Lower leg skin (tissue), 4 donors: ENCODE results near the gene SUGCT. TPM values are rescaled to one million over a fixed set of nuclear protein-coding genes. Genes with fewer than 3 reads are reported as not detected.
A peak's percentile ranks its signal among the peaks of the same experiment; 100 is the strongest.

Experiments
- DNase-seq, 2 donors: peaks; one replicate each; pipeline ENCODE4 v3.0.0-alpha.2; 2019; ENCODE audit warnings: low spot score in 2 of 2
- H3K4me3 ChIP-seq: fragments of 200-600 bp; sonication (generic); 2 replicates; pipeline ENCODE4 v1.5.1; 2017; ENCODE audit warnings: mild to moderate bottlenecking, low read depth; ENCODE audit not compliant: poor library complexity, severe bottlenecking
- CTCF ChIP-seq, 3 donors: fragments of 450-650 bp; IDR thresholded peaks; one replicate each; pipeline ENCODE4 v1.5.1; 2016; ENCODE audit warnings: antibody characterized with exemption in 3 of 3, mild to moderate bottlenecking in 3 of 3, moderate library complexity in 2 of 3
- POLR2A ChIP-seq, 2 donors: fragments of 450-650 bp; IDR thresholded peaks; one replicate each; pipeline ENCODE4 v1.6.1; 2016 to 2017; ENCODE audit warnings: antibody characterized with exemption in 2 of 2, mild to moderate bottlenecking in 1 of 2, moderate library complexity in 1 of 2
- WGBS, 2 donors: methylation state at CpG; one replicate each; pipeline ENCODE4 v1.1.5; 2018; 5-methylcytosine and 5-hydroxymethylcytosine counted together
- intact Hi-C: fragments of 100-400 bp; cut with DNase I; formaldehyde crosslinking; loops from one replicate; pipeline ENCODE4 v1.15.0; 2023; ENCODE audit warnings: low total_unique reads
- total RNA-seq, 4 donors: library from RNA; depleted of rRNA; stranded (reverse); fragments of >200 nt; gene quantifications; one replicate each; pipeline ENCODE4 v1.1.0, GENCODE V29; 2016

SUGCT gene
- total RNA-seq, 4 donors from 2014 or later = 0.49 to 1.6 (median 0.59) TPM; not detected in 1

GRCh38 chr7:40655426-40655825 lies 520.6 kb downstream of the SUGCT start:
- WGBS, 2 donors = 90 to 95% methylated on average over 1 of the region's 1 CpG
- intact Hi-C loops = no loop called here
- TF ChIP-seq CTCF (IDR thresholded peaks at IDR 0.05) (no peak), POLR2A (IDR thresholded peaks at IDR 0.05) (no peak)

GRCh38 chr7:40656349-40656748 lies 521.5 kb downstream of the SUGCT start:
- intact Hi-C loops = no loop called here

More at GRCh38 chr7:40655426-40655825, 520.6 kb downstream of the SUGCT start:
- DNase-seq = no peak
- H3K4me3 ChIP-seq = no peak overlapping the region

GRCh38 chr7:40658729-40659128 lies 523.9 kb downstream of the SUGCT start:
- no peak for TF ChIP-seq CTCF (IDR thresholded peaks at IDR 0.05)
- TF ChIP-seq POLR2A (IDR thresholded peaks at IDR 0.05) = no peak
- intact Hi-C loops = no loop called here
- H3K4me3 ChIP-seq = no peak overlapping the region
- DNase-seq = peak in 1 of 2 donors; percentile 43
- 39 to 47% methylated on average over 2 of the region's 2 CpGs for WGBS, 2 donors

More at GRCh38 chr7:40656349-40656748, 521.5 kb downstream of the SUGCT start:
- WGBS, 2 donors = 71 to 77% methylated on average over 2 of the region's 2 CpGs
- DNase-seq = no peak
- no peak overlapping the region for H3K4me3 ChIP-seq
- no peak for TF ChIP-seq CTCF (IDR thresholded peaks at IDR 0.05)
- no peak for TF ChIP-seq POLR2A (IDR thresholded peaks at IDR 0.05)

GRCh38 chr7:40659231-40659630 lies 524.4 kb downstream of the SUGCT start:
- H3K4me3 ChIP-seq = no peak overlapping the region
- no peak for DNase-seq
- 34 to 72% methylated on average over 2 of the region's 2 CpGs for WGBS, 2 donors
- intact Hi-C loops = no loop called here
- TF ChIP-seq CTCF (IDR thresholded peaks at IDR 0.05) = no peak
- TF ChIP-seq POLR2A (IDR thresholded peaks at IDR 0.05) = no peak

- intact Hi-C loops = no loop called here
- WGBS, 2 donors = 43 to 47% methylated on average over 2 of the region's 2 CpGs
- no peak for TF ChIP-seq POLR2A (IDR thresholded peaks at IDR 0.05)
- no peak for TF ChIP-seq CTCF (IDR thresholded peaks at IDR 0.05)
- no peak overlapping the region for H3K4me3 ChIP-seq
- no peak for DNase-seq
Observed at GRCh38 chr7:40673285-40673684, 538.5 kb downstream of the SUGCT start.

- WGBS, 2 donors = 67 to 79% methylated on average over 3 of the region's 3 CpGs
- no peak overlapping the region for H3K4me3 ChIP-seq
- TF ChIP-seq POLR2A (IDR thresholded peaks at IDR 0.05) = no peak
- no peak for DNase-seq
- intact Hi-C loops = no loop called here
Observed at GRCh38 chr7:40674316-40674715, 539.5 kb downstream of the SUGCT start.
